GM19395 (cell line): ENCODE results near the gene CENPT.

Experiments used
- ATAC-seq: cut with Tn5 transposase; IDR thresholded peaks from one replicate; pipeline ENCODE4 v1.9.1; 2021; ENCODE audit warnings: mild to moderate bottlenecking, moderate library complexity; ENCODE audit not compliant: unreplicated experiment

The CENPT gene

GRCh38 chr16:67814567-67814966, 32.9 kb downstream of the CENPT start:
- no peak for ATAC-seq

DNA sequence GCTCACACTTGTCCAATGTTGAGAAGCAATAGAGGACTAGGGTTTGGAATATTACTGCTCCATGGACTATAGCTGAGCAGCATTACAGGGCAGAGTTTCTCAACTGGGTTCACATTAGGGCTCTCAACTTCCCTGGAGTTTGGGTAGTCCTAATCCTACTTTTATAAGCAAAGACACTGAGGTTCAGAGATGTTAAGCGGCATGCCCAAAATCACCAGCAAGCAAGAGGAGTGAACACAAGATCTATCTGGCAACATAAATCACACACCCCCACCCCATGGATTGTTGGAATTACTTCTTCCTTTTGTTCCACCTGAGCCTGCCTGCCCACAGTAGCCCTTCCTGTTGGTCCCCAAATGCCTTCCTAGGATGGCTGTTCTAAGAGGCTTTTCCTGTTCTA, 35.6 kb downstream of the CENPT start:
- ATAC-seq: no peak

DNA sequence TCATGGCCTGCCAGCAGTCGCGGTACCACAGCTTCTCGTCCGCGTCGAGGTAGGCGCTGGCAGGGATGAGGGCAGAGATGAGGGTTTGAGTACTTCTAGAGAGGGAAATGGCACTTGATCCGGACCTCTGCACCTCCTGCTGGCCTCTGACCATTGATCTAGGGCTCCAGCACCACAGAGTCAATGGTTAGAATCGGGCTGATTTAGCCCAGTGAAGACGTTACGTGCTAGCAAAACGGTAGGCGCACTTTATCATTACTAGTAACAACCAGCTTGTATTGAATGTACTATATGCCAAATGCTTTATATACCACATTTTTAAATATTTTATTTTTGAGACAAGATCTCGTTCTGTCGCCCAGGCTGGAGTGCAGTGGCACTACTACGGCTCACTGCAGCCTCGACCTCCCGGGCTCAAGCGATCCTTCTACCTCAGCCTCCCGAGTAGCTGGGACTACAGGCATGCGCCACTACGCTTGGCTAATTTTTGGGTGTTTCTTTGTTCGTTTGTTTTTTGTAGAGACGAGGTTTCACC, 40.3 kb downstream of the CENPT start:
- ATAC-seq: peak; percentile 8

GRCh38 chr16:67806428-67807147, 40.9 kb downstream of the CENPT start, which contains the start of the genes RANBP10 and TSNAXIP1:
Gene RANBP10, minus strand, starts transcription at chr16:67806560. Its CDS starts 24 bp downstream, at chr16:67806536.
Gene TSNAXIP1, plus strand, starts transcription at chr16:67806889. Its CDS starts 261 bp downstream, at chr16:67807150.
- ATAC-seq: peak; percentile 96

- peak; percentile 1 for ATAC-seq
Observed at GRCh38 chr16:67805718-67806427, 41.6 kb downstream of the CENPT start.

DNA sequence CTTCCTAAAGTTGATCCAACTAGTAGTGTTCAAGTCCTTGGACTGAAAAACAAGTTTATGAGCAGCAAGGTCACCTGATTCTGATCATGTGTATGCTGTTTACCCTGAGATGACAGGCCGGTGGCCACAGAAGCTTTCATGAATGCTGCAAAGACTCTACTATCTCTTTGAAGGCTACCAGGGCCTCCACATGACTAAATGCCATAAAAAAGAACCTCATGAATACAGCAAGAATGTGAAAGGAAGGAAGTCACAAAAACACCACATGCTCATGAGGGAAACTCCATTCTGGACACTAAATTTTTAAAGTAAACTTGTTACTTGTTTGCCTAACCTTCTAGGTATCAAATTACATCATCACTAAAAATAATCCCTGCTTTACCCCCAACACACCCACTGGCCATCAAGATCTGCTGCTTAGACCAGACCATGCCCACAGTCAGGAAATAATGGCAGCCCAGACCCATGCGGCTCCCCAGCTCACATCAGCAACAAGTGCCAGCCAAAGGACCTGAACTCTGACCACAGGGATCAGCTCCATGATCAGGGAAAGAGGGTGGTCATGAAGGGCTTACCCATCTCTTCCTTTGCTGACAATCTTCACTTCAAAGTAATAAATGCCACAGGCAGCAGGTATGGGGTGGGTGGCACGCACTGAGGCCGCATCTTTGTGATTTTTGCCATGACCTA, 42.5 kb downstream of the CENPT start:
- ATAC-seq: no peak

GRCh38 chr16:67803894-67804293, 43.6 kb downstream of the CENPT start:
- ATAC-seq: no peak

DNA sequence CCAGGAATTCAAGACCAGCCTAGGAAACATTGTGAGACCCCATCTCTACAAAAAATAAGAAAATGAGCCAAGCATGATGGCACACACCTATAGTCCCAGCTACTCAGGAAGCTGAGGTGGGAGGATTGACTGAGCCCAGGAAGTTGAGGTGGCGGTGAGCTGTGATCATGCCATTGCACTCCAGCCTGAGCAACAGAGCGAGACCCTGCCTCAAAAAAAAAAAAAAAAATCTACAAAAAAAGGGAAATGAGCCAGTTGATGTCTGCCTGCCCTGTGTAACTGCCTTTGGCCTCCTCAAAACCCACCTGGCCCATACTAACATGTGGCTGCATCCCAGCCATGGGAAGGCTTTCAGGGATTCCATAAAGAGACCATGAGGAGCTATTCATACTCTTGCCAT, 45.6 kb downstream of the CENPT start:
- no peak for ATAC-seq

DNA sequence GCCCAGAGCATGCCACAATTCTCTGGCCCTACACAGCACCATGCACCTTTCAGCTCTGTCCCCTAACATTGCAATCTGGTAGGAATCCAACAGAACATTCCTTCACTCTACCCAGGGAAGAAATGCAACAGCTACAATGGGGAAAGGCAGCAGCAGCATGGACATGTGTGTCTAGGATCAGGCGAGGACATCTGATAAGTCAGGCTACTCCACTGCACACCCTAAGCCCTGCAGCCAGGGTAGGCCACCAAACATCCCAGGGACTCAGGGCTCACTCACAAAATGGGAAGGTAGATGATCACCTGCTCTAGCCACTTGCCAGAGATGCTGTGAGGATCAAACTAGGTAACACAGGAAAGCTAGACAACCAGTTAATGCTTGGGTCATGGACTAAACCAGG, 46.3 kb downstream of the CENPT start:
- no peak for ATAC-seq

DNA sequence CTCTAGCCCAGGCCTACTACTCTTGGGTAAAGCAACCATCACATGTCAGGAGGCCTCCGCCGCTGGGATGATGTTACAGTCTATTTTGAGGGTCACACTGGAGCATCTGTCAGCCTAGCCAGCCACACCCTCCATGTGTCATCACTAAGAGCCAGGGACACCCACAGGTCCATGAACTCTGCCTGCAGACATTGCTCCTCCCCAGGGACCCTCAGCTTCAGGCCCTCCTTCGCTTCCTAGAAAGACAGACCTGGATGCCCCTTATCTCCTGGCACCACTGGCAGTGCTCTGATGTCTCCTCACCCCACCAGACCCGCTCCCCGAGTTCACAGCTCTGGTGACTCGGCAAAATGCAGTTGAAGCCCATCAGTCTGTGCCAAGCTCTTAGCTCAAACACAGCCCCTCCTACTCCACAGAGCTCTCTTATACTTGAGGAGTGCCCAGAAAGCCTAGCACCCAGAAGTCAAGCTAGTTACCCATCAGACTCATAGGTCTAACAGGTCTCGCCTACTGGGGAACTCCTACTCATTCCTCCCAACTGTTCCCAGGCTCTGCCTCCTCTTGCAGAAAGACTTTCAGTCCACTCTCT, 47.1 kb downstream of the CENPT start:
- no peak for ATAC-seq

DNA sequence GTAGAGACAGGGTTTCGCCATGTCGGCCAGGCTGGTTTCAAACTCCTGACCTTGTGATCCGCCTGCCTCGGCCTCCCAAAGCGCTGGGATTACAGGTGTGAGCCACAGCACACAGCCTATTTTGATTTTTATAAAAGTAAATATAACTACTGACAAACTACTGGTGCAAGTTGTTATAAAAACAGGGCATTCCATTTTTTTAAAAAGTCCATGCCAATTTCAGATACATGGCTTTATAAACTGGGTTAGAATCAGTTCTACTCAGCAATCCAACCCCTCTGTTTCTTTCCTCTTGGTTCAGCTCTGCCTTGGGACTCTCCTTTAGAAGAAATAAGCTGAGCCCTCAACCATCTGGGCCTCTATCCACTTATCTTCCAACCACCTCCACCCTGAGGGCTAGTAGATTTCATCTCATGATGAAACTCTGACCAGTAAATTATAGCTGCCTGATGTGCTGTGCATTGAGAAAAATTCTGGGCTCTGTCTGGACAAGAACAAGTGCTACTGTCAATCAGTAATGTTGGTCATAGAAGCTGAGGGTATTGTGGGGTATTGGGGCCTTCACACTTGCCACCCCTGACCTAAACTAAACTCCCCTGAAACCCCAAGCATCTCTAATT, 51.3 kb downstream of the CENPT start:
- ATAC-seq: no peak

GRCh38 chr16:67790071-67790470, 57.4 kb downstream of the CENPT start:
- ATAC-seq: no peak

GRCh38 chr16:67786491-67786890, 61.0 kb downstream of the CENPT start:
- no peak for ATAC-seq

DNA sequence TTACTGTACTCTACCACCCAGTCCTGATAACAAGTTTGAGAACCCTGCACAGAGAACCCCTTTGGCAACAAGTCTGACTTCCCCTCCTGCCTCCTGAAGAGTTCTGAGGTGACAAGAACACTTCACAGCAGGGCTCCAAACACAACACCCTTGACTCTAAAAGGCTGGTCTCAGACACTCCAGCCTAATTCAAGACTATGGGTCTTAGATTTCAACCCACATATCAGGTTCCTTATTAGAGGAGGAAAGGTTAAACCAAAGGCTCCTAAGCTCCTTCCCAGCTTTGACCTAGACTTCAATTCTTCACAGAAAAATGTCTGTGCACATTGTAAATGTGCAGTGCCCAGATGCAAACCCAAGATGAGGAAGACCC, 64.2 kb downstream of the CENPT start:
- ATAC-seq: no peak

DNA sequence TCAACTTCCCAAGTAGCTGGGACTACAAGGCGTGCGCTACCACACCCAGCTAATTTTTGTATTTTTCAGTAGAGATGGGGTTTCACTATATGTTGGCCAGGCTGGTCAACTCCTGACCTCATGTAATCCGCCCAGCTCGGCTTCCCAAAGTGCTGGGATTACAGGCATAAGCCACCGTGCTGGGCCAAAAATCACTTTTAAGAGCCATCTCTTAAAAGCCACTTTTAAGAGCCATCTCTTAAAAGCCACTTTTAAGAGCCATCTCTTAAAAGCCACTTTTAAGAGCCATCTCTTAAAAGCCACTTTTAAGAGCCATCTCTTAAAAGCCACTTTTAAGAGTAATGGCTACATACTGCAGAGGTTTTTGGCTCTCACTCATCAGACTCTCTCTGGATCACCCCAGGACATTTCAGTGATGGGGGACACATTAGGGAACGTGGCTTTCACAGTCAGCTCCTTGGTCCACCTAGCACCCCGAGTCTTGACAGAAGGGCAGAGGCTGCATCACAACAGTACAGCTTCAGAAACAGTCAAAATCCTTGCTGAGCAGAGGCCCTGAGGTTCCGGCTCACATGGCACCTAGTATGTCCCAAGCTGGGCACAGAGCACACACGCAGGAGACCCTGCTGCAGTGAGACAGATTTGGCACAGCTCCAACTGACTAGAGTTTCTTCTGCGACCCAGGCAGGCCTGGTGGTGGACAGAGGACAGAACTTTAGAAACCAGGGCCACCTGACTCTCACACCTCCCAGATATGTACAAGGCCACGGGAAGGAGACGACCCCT, 64.7 kb downstream of the CENPT start:
- no peak for ATAC-seq

- no peak for ATAC-seq
Observed at GRCh38 chr16:67781565-67781921, 66.0 kb downstream of the CENPT start.

DNA sequence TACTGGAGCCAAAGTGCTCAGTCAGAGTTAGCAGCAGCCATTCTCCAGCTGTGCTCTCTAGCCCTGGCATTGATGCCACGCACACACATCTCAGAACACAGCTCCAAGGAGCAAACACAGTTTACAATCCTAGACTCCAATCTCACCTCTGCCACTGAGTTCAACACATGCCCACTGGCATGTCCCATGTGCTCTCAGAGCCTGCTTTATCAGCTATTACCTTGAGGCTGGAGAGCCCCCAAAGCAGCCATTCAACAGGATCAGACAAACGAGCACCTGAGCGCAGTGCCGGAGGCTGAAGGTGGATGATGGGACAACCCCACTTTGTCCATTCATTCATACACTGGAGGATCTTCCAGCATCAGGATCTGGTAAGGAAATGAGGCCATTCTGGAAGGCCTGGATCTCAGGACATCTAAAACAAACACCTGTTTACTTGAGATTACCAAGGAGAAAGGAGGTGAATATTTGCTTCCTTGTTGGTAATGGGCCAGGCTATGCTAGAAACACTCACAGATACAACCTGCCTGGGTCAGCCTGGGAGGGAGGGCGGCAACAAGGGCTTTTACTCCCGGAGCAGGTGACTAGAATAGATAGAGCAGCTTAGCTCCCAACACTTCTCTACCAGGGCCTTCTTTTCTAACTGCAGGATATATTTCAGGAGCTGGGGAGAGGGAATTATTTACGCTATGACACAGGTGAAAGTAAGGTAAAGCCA, 66.5 kb downstream of the CENPT start:
- ATAC-seq: no peak

- ATAC-seq: no peak
Observed at GRCh38 chr16:67779256-67780014, 68.1 kb downstream of the CENPT start.
